ENCODE results near the gene KMT2C. TPM values are rescaled to one million over a fixed set of nuclear protein-coding genes. Genes with fewer than 3 reads are reported as not detected.

The KMT2C gene
- total RNA-seq, 1 donor = 36.2 TPM

- Histone ChIP-seq H3K4me1 (ENCODE audit: insufficient read depth, low read length) (no peaks in the 10 kb centered on the region), H3K27ac (ENCODE audit: low read depth, low read length) (no peak overlapping the region), H3K4me2 (ENCODE audit: insufficient read depth, low read length) (no peak overlapping the region), H3K9me3 (ENCODE audit: low read depth, low read length) (peaks cover 3% of the 10 kb centered on the region), H4K20me1 (ENCODE audit: insufficient read depth, low read length) (peaks cover 3% of the 10 kb centered on the region), H2AFZ (ENCODE audit: low read length) (no peak overlapping the region), H3K79me2 (ENCODE audit: insufficient read depth, low read length) (peaks cover 10% of the 10 kb centered on the region), H3K27me3 (ENCODE audit: insufficient read depth, low read length) (no peaks in the 10 kb centered on the region), H3K36me3 (ENCODE audit: insufficient read depth, low read length) (no peaks in the 10 kb centered on the region), H3K4me3 (ENCODE audit: insufficient read depth, low read length) (no peak overlapping the region)
- TF ChIP-seq CTCF (IDR thresholded peaks at IDR 0.05; ENCODE audit: extremely low read depth, low read depth, low read length) = no peak
- no peak for DNase-seq (ENCODE audit: insufficient read length, low spot score, missing footprints)
Measured at GRCh38 chr7:152086513-152086912, 349.3 kb downstream of the KMT2C start.

- no peak for DNase-seq (ENCODE audit: insufficient read length, low spot score, missing footprints)
- Histone ChIP-seq H4K20me1 (ENCODE audit: insufficient read depth, low read length) (peaks cover 3% of the 10 kb centered on the region), H3K27me3 (ENCODE audit: insufficient read depth, low read length) (no peaks in the 10 kb centered on the region), H3K9me3 (ENCODE audit: low read depth, low read length) (peaks cover 3% of the 10 kb centered on the region), H3K36me3 (ENCODE audit: insufficient read depth, low read length) (no peaks in the 10 kb centered on the region), H3K4me1 (ENCODE audit: insufficient read depth, low read length) (no peaks in the 10 kb centered on the region), H3K79me2 (ENCODE audit: insufficient read depth, low read length) (peaks cover 9% of the 10 kb centered on the region), H3K27ac (ENCODE audit: low read depth, low read length) (no peak overlapping the region), H2AFZ (ENCODE audit: low read length) (no peak overlapping the region), H3K4me2 (ENCODE audit: insufficient read depth, low read length) (no peak overlapping the region), H3K4me3 (ENCODE audit: insufficient read depth, low read length) (no peak overlapping the region)
- no peak for TF ChIP-seq CTCF (IDR thresholded peaks at IDR 0.05; ENCODE audit: extremely low read depth, low read depth, low read length)
Measured at GRCh38 chr7:152085131-152085530, 350.7 kb downstream of the KMT2C start.

Small RNA genes within 50 kb of the gene (small RNA-seq; reads per million reads assigned to genes)
- not detected for gene AC104692.1
- gene AC104692.2 = not detected
- gene RF00019 = not detected

Other genes starting within 250 kb of the KMT2C start
- gene XRCC2, start 240.1 kb upstream of the KMT2C start, total RNA-seq = 0.72 and 1.2 TPM in 2 replicates